NK-92 (cell line): ENCODE results near the gene KCNA10.

Source experiments
- DNase-seq: peaks from one replicate; lab custom pipeline; 2025; ENCODE audit not compliant: unreplicated experiment; lab: John Stamatoyannopoulos, UW

KCNA10 gene

GRCh38 chr1:110519125-110519810 is at the start of gene KCNA10:
KCNA10 (minus strand) TSS chr1:110519175; CDS start chr1:110518787, 388 bp downstream.
- no peak for DNase-seq

GRCh38 chr1:110566836-110567235 is 47.9 kb upstream of the KCNA10 start:
- no peak for DNase-seq

- no peak for DNase-seq
These were observed 46.6 kb upstream of the KCNA10 start for GRCh38 chr1:110565565-110565964.

GRCh38 chr1:110563089-110563488 is 44.1 kb upstream of the KCNA10 start:
- no peak for DNase-seq

- no peak for DNase-seq
These were observed 42.6 kb upstream of the KCNA10 start for GRCh38 chr1:110561596-110561995.

- no peak for DNase-seq
These were observed 40.2 kb upstream of the KCNA10 start for GRCh38 chr1:110559157-110559556.

GRCh38 chr1:110557481-110557880 is 38.5 kb upstream of the KCNA10 start:
- no peak for DNase-seq

GRCh38 chr1:110556471-110556807 is 37.5 kb upstream of the KCNA10 start:
- DNase-seq, result no peak

- no peak for DNase-seq
These were observed 37.0 kb upstream of the KCNA10 start for GRCh38 chr1:110555807-110556470.

- no peak for DNase-seq
These were observed 36.2 kb upstream of the KCNA10 start for GRCh38 chr1:110554871-110555801.

GRCh38 chr1:110551278-110551809 is 32.4 kb upstream of the KCNA10 start:
- DNase-seq, result no peak

GRCh38 chr1:110549831-110550230 is 30.9 kb upstream of the KCNA10 start:
- no peak for DNase-seq

- DNase-seq, result no peak
These were observed 29.4 kb upstream of the KCNA10 start for GRCh38 chr1:110548381-110548780.

GRCh38 chr1:110547017-110547416 is 28.0 kb upstream of the KCNA10 start:
- no peak for DNase-seq

GRCh38 chr1:110545492-110545891 is 26.5 kb upstream of the KCNA10 start:
- no peak for DNase-seq

GRCh38 chr1:110544753-110545152 is 25.8 kb upstream of the KCNA10 start:
- no peak for DNase-seq

- no peak for DNase-seq
These were observed 23.8 kb upstream of the KCNA10 start for GRCh38 chr1:110542725-110543124.

- no peak for DNase-seq
These were observed 23.0 kb upstream of the KCNA10 start for GRCh38 chr1:110541906-110542395.

GRCh38 chr1:110540891-110541685 is 22.1 kb upstream of the KCNA10 start:
- DNase-seq, result no peak

- DNase-seq, result no peak
These were observed 19.9 kb upstream of the KCNA10 start for GRCh38 chr1:110538921-110539320.

GRCh38 chr1:110538075-110538474 is 19.1 kb upstream of the KCNA10 start:
- DNase-seq, result no peak
